GM19035 (cell line): ENCODE measurements around the gene DCTN1.

Source experiments
- ATAC-seq: cut with Tn5 transposase; IDR thresholded peaks from one replicate; pipeline ENCODE4 v1.9.1; 2021; ENCODE audit not compliant: unreplicated experiment

Gene DCTN1

GRCh38 chr2:74414441-74414840, 34.3 kb upstream of the DCTN1 start:
- no peak for ATAC-seq

GRCh38 chr2:74413001-74413698, 33.0 kb upstream of the DCTN1 start:
- no peak for ATAC-seq

GRCh38 chr2:74407682-74408081, 27.6 kb upstream of the DCTN1 start:
- no peak for ATAC-seq

GRCh38 chr2:74406035-74406434, 25.9 kb upstream of the DCTN1 start:
- ATAC-seq: no peak

GRCh38 chr2:74401891-74402290, 21.8 kb upstream of the DCTN1 start:
- ATAC-seq: no peak

GRCh38 chr2:74399785-74400184, 19.7 kb upstream of the DCTN1 start:
- ATAC-seq: no peak

GRCh38 chr2:74396149-74396548, 16.0 kb upstream of the DCTN1 start:
- ATAC-seq: no peak

- no peak for ATAC-seq
Measured at GRCh38 chr2:74393525-74393924, 13.4 kb upstream of the DCTN1 start.

GRCh38 chr2:74392449-74392743, 12.3 kb upstream of the DCTN1 start:
- no peak for ATAC-seq

GRCh38 chr2:74391580-74392448, 11.7 kb upstream of the DCTN1 start:
- ATAC-seq: peak; percentile 73

- ATAC-seq: no peak
Measured at GRCh38 chr2:74391209-74391579, 11.1 kb upstream of the DCTN1 start.

- ATAC-seq: no peak
Measured at GRCh38 chr2:74390606-74391005, 10.5 kb upstream of the DCTN1 start.

GRCh38 chr2:74387346-74387745, 7.2 kb upstream of the DCTN1 start:
- no peak for ATAC-seq

GRCh38 chr2:74385396-74385795, 5.3 kb upstream of the DCTN1 start:
- ATAC-seq: no peak

- no peak for ATAC-seq
Measured at GRCh38 chr2:74384051-74384450, 3.9 kb upstream of the DCTN1 start.

- ATAC-seq: no peak
Measured at GRCh38 chr2:74383254-74383653, 3.1 kb upstream of the DCTN1 start.

GRCh38 chr2:74381751-74382150, 1.6 kb upstream of the DCTN1 start:
- no peak for ATAC-seq

- no peak for ATAC-seq
Measured at GRCh38 chr2:74378007-74378406, 2.1 kb downstream of the DCTN1 start.

- no peak for ATAC-seq
Measured at GRCh38 chr2:74375838-74376237, 4.3 kb downstream of the DCTN1 start.

- no peak for ATAC-seq
Measured at GRCh38 chr2:74374509-74375205, 5.5 kb downstream of the DCTN1 start.

GRCh38 chr2:74373985-74374384, 6.1 kb downstream of the DCTN1 start:
- ATAC-seq: no peak

- ATAC-seq: no peak
Measured at GRCh38 chr2:74373221-74373676, 6.9 kb downstream of the DCTN1 start.
